GM11168 (cell line): ENCODE results near the gene TRIL.

Source experiments
- in situ Hi-C: fragments of 300-500 bp; cut with MboI; formaldehyde crosslinking; loops from one replicate; pipeline ENCODE4 v1.12.0; 2022; ENCODE audit warnings: low sequenced_read_pairs; ENCODE audit not compliant: unreplicated experiment

Gene TRIL

GRCh38 chr7:28958235-28958979, at the start of gene TRIL:
TSS of gene TRIL (minus strand) at chr7:28958330. CDS start at chr7:28958046, 284 bp downstream.
- in situ Hi-C loops = no loop called here

GRCh38 chr7:29007127-29007526, 49.0 kb upstream of the TRIL start:
- in situ Hi-C loops = no loop called here

GRCh38 chr7:29005829-29006228, 47.7 kb upstream of the TRIL start:
- in situ Hi-C loops = no loop called here

- in situ Hi-C loops = no loop called here
Observed at GRCh38 chr7:29005406-29005805, 47.3 kb upstream of the TRIL start.

DNA sequence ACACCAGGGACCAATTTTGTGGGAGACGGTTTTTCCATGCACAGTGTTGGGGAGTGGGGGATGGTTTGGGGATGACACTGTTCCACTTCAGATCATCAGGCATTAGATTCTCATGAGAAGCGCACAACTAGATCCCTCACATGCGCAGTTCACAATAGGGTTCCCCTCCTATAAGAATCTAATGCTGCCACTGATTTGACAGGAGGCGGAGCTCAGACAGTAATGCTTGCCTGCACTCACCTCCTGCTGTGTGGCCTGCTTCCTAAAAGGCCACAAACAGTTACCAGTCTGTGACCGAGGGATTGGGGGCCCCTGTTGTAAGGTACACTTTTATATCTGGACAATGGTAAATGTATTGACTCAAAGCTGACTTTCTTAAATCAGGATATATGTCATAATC, 45.6 kb upstream of the TRIL start:
- in situ Hi-C loops = no loop called here

DNA sequence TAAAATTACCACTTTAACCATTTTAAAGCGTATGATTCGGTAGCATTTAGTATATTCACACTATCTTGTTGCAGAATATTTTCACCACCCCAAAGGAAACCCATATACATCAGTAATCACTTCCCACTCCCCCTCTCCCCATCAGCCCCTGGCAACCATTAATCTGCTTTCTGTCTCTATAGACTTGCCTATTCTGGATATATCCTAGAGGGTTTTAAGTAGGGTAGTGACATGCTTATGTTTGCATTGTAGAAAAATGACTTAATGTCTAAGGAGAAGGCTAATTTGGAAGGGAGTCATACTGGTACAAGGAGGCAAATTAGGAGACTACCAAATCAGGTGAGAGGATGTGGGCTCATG, 42.6 kb upstream of the TRIL start:
- in situ Hi-C loops = no loop called here

GRCh38 chr7:28999895-29000716, 42.0 kb upstream of the TRIL start:
- in situ Hi-C loops = no loop called here

DNA sequence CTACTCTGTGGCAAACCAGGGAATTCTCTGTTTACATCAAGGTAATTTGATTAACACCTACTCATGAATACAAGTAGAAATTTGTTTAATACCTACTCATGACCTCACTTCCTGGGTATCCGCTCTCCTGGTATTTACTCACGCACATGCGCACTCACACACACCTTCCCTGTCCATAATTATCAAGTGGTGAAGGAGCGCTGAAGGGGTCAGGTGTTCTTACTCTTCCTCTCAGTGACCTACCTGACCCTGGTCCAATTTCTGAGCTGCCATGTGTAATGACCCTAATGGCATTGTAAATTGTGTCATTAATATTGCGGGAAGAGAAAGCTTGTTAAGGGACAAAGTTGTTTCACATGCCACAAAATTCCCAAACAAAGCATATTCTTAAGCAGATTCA, 41.3 kb upstream of the TRIL start:
- in situ Hi-C loops = no loop called here

DNA sequence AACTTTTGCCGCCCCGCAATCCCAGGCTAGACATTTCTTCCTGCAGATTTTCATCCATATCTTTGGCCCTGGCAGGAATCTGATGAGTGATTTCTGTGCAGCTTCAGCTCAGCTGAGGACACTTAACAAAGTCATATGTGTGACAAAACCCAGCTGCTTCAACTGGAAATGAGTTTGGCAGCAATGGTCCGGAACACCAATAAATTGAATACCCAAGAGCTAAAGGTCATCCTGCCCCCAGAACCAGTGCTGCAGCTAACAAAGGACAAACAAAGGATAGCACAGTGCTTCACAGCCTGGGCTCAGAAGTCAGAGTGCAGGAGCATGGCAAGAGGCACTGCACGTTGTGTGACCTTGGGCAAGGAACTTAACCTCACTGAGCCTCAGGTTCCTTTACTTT, 40.0 kb upstream of the TRIL start:
- in situ Hi-C loops = no loop called here

DNA sequence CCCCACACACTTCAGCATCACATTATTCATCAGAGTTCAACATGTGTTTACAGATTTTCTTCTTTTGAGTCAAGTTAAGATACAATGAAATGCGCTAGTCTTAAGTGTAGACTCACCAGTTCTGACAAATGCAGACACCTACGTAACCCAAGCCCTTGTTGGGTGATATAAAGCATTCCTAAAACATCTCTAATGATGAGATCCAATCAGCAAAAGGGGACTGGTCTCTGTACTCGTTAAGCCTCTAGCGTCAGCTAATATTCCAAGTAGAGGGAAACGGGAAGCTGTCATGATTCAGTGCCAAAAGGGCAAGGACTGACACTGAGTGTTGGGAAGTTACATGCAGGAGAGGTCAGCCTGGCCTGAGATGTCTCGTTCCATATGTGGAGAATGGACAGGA, 38.7 kb upstream of the TRIL start:
- in situ Hi-C loops = no loop called here

- in situ Hi-C loops = no loop called here
Observed at GRCh38 chr7:28993371-28993770, 35.2 kb upstream of the TRIL start.

GRCh38 chr7:28992798-28993197, 34.7 kb upstream of the TRIL start:
- in situ Hi-C loops = no loop called here

- in situ Hi-C loops = no loop called here
Observed at GRCh38 chr7:28990200-28990960, 32.2 kb upstream of the TRIL start.

DNA sequence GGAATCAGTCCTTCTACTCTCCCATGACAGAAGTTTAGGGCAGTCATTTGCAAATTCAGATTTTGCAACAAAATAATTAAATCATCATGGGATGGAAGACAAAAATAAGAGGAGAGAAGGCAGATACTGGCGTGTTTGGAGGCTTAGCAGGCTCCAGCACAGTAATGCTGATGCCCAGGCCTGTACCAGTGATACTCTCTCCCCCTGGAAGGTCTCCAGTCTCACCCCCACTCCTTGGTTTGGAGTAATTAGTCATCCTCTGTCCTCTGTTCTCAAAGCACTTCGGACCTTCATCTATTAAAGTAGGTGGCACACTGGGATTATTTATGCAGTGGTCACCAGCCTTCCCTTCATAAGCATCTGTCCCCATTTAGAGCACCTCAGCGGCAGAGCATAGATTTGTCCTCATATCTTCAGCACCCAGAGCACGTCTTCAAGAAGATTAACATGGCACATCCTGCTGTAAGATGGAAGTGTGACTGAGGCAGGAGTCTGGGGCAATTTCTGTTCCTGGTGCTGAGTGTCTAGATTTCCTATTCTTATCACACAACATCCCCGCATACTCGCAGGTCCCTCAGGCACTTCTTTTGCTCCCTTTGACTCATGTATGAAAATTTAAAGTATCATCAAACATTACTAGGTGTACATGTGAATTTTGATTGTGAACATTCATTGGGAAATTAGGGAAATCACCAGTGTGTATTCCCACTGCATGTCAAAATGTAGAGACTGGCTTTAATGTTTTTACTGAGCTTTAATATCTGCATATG, 31.3 kb upstream of the TRIL start:
- in situ Hi-C loops = no loop called here

DNA sequence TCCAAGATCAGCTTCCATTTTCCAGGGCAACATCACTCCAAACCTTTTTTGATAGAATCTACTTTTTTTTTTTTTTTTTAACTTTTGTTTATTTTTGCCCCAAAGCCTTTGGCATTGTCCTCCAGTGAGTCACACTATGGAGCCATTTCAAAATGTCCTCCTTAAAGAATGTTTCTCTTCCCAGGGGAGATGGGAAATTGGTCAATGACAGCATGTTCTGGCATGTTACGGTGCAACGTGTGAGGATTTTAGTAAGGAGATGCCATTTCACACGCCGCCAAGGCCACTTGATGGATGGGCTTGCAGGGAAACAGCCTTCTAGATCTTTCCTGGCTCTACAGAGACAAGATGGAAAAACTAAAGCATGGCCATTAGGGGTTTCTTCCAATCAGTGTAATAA, 30.7 kb upstream of the TRIL start:
- in situ Hi-C loops = no loop called here

GRCh38 chr7:28988091-28988490, 30.0 kb upstream of the TRIL start:
- in situ Hi-C loops = no loop called here

DNA sequence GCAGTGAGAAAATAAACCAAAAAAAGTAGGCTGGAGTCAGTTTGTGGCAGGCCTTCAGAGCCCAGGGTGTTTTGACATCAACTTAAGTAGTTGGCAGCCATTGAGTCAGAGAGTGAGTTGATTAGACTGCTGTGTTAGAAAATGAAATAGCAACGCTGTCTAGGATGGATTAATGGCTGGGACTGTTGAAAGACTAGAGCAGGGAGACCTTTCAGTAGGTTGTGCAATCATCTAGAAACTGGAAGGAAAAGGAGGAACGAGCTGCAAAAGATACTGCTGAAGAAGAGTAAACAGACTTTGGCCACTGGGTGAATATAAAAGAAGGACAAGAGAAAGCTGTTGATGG, 28.6 kb upstream of the TRIL start:
- in situ Hi-C loops = no loop called here

DNA sequence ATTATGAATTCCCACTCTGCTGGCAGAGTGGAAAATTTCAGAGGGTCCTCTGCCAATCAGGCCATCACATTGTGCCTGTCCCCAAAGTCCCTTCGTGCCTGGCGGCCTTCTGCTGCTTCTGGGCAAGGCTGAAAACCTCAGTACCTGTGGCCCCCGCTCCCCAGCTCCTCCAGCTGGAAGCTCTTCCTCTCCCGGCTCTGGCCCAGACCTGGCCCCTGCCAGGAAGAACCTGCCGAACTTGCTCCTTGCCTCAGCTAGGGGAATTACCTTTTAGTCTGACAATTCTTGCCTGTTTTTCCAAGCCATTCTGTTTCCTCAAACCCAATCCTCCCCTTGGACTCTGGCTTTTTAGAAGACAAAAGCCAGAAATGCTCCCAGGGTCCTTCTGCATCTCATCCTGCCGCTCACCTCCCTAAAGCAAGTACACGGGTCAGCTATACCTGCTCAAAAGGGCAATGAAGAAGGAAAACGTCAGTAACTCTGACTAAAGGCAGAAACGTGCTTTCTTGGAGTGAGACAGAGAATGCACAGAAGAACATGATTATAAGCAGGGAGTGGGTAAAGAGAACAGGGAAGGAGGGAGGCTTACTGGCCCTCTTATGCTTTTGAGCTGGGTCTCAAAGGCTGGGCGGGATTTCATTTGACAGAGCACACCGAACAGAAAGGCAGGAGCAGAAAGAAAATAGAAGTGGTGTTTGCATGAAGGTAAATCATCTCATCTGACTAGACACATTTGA, 28.1 kb upstream of the TRIL start:
- in situ Hi-C loops = no loop called here

GRCh38 chr7:28984631-28985030, 26.5 kb upstream of the TRIL start:
- in situ Hi-C loops = no loop called here

DNA sequence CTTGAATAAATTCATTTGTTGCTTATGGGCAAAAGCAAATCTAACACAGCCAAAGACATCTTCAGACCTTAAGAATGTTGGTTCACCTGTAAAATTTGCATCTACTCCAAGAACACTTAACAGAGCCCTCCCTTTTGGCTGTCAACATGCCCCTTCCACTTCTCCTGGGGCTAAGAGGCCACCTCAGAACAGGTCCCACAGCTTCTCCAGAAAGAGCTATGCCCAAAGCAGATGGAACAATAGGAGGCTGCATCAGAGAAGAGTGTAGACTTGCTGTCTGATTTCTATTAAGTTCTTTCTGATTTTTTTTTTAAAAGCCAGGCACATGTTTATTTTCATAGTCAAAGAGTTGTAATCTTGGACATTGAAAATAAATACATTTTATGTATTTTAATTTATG, 26.1 kb upstream of the TRIL start:
- in situ Hi-C loops = no loop called here
